ENCODE results near the gene LGALS3BP. TPM values are rescaled to one million over a fixed set of nuclear protein-coding genes. Genes with fewer than 3 reads are reported as not detected.

LGALS3BP gene
- total and polyA plus RNA-seq, 2 donors (not counting 1 experiment from before 2014, with no cell fraction given), result 1.8 to 7.5 TPM

DNA sequence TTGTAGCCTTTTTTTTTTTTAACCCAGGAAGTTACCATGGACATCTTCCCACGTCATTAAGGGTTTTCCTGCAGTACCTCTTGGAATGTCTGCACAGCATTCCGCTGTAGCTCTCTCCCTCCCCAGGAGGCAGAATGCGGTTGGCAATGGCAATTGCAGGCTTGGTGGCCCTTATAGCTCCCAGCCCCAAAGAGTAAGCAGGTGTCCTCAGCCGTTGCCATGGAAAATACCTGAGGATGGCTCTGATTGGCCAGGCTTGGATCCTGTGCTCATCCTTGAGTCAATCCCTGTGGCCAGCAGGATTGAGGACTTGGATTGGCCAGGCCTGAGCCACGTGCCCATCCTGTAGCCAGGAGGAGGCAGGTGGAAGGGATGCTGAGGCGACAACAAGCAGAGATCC is 39.0 kb downstream of the LGALS3BP start:
- peaks cover 2% of the 10 kb centered on the region for H3K4me1 Mint-ChIP-seq
- Histone ChIP-seq H2AFZ (ENCODE audit: insufficient read depth, low read depth, low read length, poor library complexity, severe bottlenecking) (no peak overlapping the region), H3K27ac (ENCODE audit: low read length in 2 of 2) (no peak overlapping the region), H3K36me3 (replicated peaks in 1 of 2; ENCODE audit: control extremely low read depth in 1 of 2, control insufficient read depth in 1 of 2, extremely low read depth in 1 of 2, insufficient read depth in 2 of 2, low read length in 1 of 2) (no peaks in the 10 kb centered on the region), H3K79me2 (ENCODE audit: control insufficient read depth, insufficient read depth, low read length) (no peaks in the 10 kb centered on the region), H3K9me3 (ENCODE audit: control extremely low read depth in 1 of 3, control insufficient read depth in 2 of 3, insufficient read depth in 1 of 3, low read length in 2 of 3) (no peaks in the 10 kb centered on the region), H4K20me1 (ENCODE audit: control insufficient read depth, insufficient read depth, low read length, poor library complexity, severe bottlenecking) (no peaks in the 10 kb centered on the region), H3K27me3 (replicated peaks in 1 of 4; ENCODE audit: control extremely low read depth in 1 of 4, control insufficient read depth in 3 of 4, insufficient read depth in 4 of 4, low read length in 3 of 4) (peaks cover 0 to 9% (median 0%) of the 10 kb centered on the region in 4 experiments), H3K4me1 (ENCODE audit: control insufficient read depth in 2 of 2, insufficient read depth in 2 of 2, low read length in 2 of 2) (no peaks in the 10 kb centered on the region), H3K4me3 (ENCODE audit: control extremely low read depth in 1 of 5, extremely low read depth in 1 of 5, insufficient read depth in 1 of 5, low read depth in 2 of 5, low read length in 4 of 5) (no peak overlapping the region), H3K9ac (ENCODE audit: low read length) (no peak overlapping the region), H3K4me2 (replicated peaks; ENCODE audit: low read depth, low read length, poor library complexity, severe bottlenecking) (no peak overlapping the region)
- WGBS (ENCODE audit: insufficient coverage), result 86% methylated on average over 6 of the region's 6 CpGs
- H3K27me3 Mint-ChIP-seq, result no peaks in the 10 kb centered on the region
- TF ChIP-seq EZH2 (IDR thresholded peaks at IDR 0.05; ENCODE audit: borderline replicate concordance, insufficient read depth, low read depth, low read length, poor library complexity, severe bottlenecking) (no peak), CTCF (IDR thresholded peaks at IDR 0.05) (no peak)
- ATAC-seq (ENCODE audit: low read depth), result no peak
- no peak for DNase-seq
- H3K9me3 Mint-ChIP-seq (ENCODE audit: insufficient read depth), result no peaks in the 10 kb centered on the region
- POLR2A ChIA-PET, result interaction anchor here (1.8 kb wide), 1 partner anchor 10 kb away, joined by 7 read pairs; no protein-coding TSS in a partner anchor
- no peak overlapping the region for H3K4me3 Mint-ChIP-seq
- H3K27ac Mint-ChIP-seq, result no peak overlapping the region
- CTCF ChIA-PET, result interaction anchor here (1.4 kb wide), 1 partner anchor 30 kb away, joined by 3 read pairs; no protein-coding TSS in a partner anchor
- intact Hi-C loops (cut with micrococcal nuclease), result no loop called here

DNA sequence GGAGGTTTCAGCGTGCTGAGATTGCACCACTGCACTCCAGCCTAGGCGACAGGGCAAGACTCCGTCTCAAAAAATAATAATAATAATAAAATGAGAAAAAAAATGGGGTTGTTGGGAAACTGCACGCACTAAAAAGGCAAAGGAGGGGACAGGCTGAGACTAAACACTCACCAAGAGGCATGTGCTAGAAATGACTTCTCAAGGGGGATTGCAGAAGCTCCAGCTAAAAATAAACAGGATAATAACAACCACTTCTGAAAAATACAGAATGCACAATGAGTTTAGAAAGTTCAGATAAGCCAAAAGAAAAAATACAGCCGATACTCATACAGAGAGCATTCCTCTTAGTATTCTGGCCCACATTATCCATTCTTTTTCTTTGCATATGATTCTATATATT is 39.5 kb downstream of the LGALS3BP start:
- H3K4me1 ChIP-seq (ENCODE audit: control insufficient read depth in 2 of 2, insufficient read depth in 2 of 2, low read length in 2 of 2), result no peaks in the 10 kb centered on the region
- no peaks in the 10 kb centered on the region for H3K36me3 ChIP-seq (replicated peaks in 1 of 2; ENCODE audit: control extremely low read depth in 1 of 2, control insufficient read depth in 1 of 2, extremely low read depth in 1 of 2, insufficient read depth in 2 of 2, low read length in 1 of 2)
- H3K27ac ChIP-seq (ENCODE audit: low read length in 2 of 2), result no peak overlapping the region
- no peak overlapping the region for H3K27ac Mint-ChIP-seq
- POLR2A ChIA-PET, result no interaction called here
- H3K79me2 ChIP-seq (ENCODE audit: control insufficient read depth, insufficient read depth, low read length), result no peaks in the 10 kb centered on the region
- H3K4me1 Mint-ChIP-seq, result peaks cover 2% of the 10 kb centered on the region
- H2AFZ ChIP-seq (ENCODE audit: insufficient read depth, low read depth, low read length, poor library complexity, severe bottlenecking), result no peak overlapping the region
- TF ChIP-seq EZH2 (IDR thresholded peaks at IDR 0.05; ENCODE audit: borderline replicate concordance, insufficient read depth, low read depth, low read length, poor library complexity, severe bottlenecking) (no peak), CTCF (IDR thresholded peaks at IDR 0.05) (no peak)
- CTCF ChIA-PET, result interaction anchor here (1.4 kb wide), 1 partner anchor 31 kb away, joined by 3 read pairs; no protein-coding TSS in a partner anchor
- H3K9ac ChIP-seq (ENCODE audit: low read length), result no peak overlapping the region
- peaks cover 3% of the 10 kb centered on the region for H3K27me3 Mint-ChIP-seq
- DNase-seq (no peak), ATAC-seq (ENCODE audit: low read depth) (no peak)
- WGBS (ENCODE audit: insufficient coverage), result no CpG with 5 or more reads among the region's 5 CpGs
- no peaks in the 10 kb centered on the region for H3K9me3 Mint-ChIP-seq (ENCODE audit: insufficient read depth)
- H3K4me2 ChIP-seq (replicated peaks; ENCODE audit: low read depth, low read length, poor library complexity, severe bottlenecking), result no peak overlapping the region
- intact Hi-C loops (cut with micrococcal nuclease), result no loop called here
- no peaks in the 10 kb centered on the region for H3K9me3 ChIP-seq (ENCODE audit: control extremely low read depth in 1 of 3, control insufficient read depth in 2 of 3, insufficient read depth in 1 of 3, low read length in 2 of 3)
- H4K20me1 ChIP-seq (ENCODE audit: control insufficient read depth, insufficient read depth, low read length, poor library complexity, severe bottlenecking), result no peaks in the 10 kb centered on the region
- no peak overlapping the region for H3K4me3 Mint-ChIP-seq
- peaks cover 0 to 9% (median 0%) of the 10 kb centered on the region in 4 experiments for H3K27me3 ChIP-seq (replicated peaks in 1 of 4; ENCODE audit: control extremely low read depth in 1 of 4, control insufficient read depth in 3 of 4, insufficient read depth in 4 of 4, low read length in 3 of 4)
- no peak overlapping the region for H3K4me3 ChIP-seq (ENCODE audit: control extremely low read depth in 1 of 5, extremely low read depth in 1 of 5, insufficient read depth in 1 of 5, low read depth in 2 of 5, low read length in 4 of 5)
